AG04450 (cell line): ENCODE measurements around the gene PHOX2A. TPM values are rescaled to one million over a fixed set of nuclear protein-coding genes. Genes with fewer than 3 reads are reported as not detected.

Experiments used
- CTCF ChIA-PET: fragments of 300-600, 350-600 bp; formaldehyde crosslinking; extraction: SDS; loops from one replicate; lab custom pipeline; 2022; ENCODE audit warnings: antibody characterized with exemption, inconsistent platforms; lab: Charles Lee
- POLR2A ChIA-PET: fragments of 350-600 bp; formaldehyde crosslinking; extraction: SDS; loops from one replicate; lab custom pipeline; 2021; ENCODE audit warnings: antibody characterized with exemption, inconsistent platforms; lab: Yijun Ruan, JAX
- DNase-seq: peaks from one replicate; pipeline ENCODE4 v3.0.0-alpha.2; 2011; ENCODE audit warnings: low read depth, low spot score
- H3K27ac ChIP-seq: one replicate; pipeline ENCODE4 v1.5.1; 2012; ENCODE audit warnings: low read depth, low read length, control low read depth
- H3K27me3 ChIP-seq: one replicate; pipeline ENCODE4 v1.6.0; 2012; ENCODE audit warnings: low read length; ENCODE audit not compliant: control insufficient read depth, insufficient read depth
- H3K4me3 ChIP-seq: 2 replicates; pipeline ENCODE4 v1.5.1; 2011; ENCODE audit warnings: mild to moderate bottlenecking, low read depth, low read length, control low read depth
- H3K9me3 ChIP-seq: 2 replicates; pipeline ENCODE4 v1.5.1; 2012; ENCODE audit warnings: low read length; ENCODE audit not compliant: control insufficient read depth, insufficient read depth
- polyA plus RNA-seq: library from polyadenylated mRNA; depleted of rRNA; stranded (reverse); fragments of >200 nt; gene quantifications from 2 replicates; pipeline ENCODE4 v1.2.3, GENCODE V29; 2011
- TF ChIP-seq, protein P1 (sequence below): IDR thresholded peaks from 2 replicates; pipeline ENCODE4 v1.5.1; 2011; ENCODE audit warnings: low read depth, low read length, control low read depth, inconsistent platforms

The PHOX2A gene
- polyA plus RNA-seq, 1 experiment, result not detected

DNA sequence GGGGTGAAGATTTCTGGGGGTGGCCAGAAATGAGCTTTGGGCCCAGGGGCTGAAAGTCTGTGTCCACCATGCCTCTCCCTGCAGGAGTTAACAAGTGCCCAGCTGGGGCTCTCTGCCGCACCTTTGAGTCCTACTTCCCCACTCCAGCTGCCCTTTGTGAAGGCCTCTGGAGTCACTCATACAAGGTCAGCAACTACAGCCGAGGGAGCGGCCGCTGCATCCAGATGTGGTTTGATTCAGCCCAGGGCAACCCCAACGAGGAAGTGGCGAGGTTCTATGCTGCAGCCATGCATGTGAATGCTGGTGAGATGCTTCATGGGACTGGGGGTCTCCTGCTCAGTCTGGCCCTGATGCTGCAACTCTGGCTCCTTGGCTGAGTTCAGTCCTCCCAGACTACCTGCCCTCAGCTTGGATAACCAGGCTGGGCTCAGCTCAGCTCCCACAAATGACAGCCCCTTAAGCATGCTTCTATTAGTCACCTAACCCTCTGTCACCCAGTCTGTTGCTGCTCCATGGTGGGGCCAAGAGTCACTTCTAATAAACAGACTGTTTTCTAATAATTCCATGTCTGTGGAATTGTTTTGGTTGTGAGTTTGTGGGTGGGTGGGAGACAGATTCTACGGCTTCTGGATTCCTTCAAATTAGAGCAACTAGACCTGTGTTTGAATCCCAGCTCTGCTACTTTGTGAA is 22.4 kb downstream of the PHOX2A start:
- Histone ChIP-seq H3K27ac (no peak overlapping the region), H3K9me3 (no peaks in the 10 kb centered on the region), H3K4me3 (no peak overlapping the region), H3K27me3 (peaks cover 18% of the 10 kb centered on the region)
- CTCF ChIA-PET, result interaction anchor here (0.7 kb wide), 1 partner anchor 38 kb away, joined by 5 read pairs; no protein-coding TSS in a partner anchor
- POLR2A ChIA-PET, result no interaction called here
- DNase-seq, result no peak
- TF ChIP-seq, protein P1, sequence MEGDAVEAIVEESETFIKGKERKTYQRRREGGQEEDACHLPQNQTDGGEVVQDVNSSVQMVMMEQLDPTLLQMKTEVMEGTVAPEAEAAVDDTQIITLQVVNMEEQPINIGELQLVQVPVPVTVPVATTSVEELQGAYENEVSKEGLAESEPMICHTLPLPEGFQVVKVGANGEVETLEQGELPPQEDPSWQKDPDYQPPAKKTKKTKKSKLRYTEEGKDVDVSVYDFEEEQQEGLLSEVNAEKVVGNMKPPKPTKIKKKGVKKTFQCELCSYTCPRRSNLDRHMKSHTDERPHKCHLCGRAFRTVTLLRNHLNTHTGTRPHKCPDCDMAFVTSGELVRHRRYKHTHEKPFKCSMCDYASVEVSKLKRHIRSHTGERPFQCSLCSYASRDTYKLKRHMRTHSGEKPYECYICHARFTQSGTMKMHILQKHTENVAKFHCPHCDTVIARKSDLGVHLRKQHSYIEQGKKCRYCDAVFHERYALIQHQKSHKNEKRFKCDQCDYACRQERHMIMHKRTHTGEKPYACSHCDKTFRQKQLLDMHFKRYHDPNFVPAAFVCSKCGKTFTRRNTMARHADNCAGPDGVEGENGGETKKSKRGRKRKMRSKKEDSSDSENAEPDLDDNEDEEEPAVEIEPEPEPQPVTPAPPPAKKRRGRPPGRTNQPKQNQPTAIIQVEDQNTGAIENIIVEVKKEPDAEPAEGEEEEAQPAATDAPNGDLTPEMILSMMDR, result no peak

DNA sequence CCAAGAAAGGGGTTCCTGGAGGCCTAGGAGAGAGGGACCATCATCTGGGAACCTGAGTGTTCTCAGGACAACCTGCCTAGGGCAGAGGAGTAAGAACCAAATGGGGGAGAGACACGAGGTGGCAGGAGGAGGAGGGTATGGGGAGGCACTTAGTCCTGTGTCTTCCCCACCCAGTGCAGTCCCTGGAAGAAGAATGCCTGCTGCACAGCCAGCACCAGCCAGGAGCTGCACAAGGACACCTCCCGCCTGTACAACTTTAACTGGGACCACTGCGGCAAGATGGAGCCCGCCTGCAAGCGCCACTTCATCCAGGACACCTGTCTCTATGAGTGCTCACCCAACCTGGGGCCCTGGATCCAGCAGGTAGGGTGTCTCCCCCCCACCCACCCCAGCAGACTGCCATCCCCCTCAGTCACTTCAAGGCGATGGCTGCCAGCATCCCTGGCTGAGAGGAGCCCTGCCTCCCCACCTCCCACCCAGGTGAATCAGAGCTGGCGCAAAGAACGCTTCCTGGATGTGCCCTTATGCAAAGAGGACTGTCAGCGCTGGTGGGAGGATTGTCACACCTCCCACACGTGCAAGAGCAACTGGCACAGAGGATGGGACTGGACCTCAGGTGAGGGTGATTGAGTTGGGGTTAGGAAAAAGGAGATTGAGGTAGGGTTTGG is 23.1 kb downstream of the PHOX2A start:
- POLR2A ChIA-PET, result no interaction called here
- CTCF ChIA-PET, result no interaction called here
- Histone ChIP-seq H3K4me3 (no peak overlapping the region), H3K9me3 (no peaks in the 10 kb centered on the region), H3K27ac (no peak overlapping the region), H3K27me3 (peaks cover 23% of the 10 kb centered on the region)
- no peak for DNase-seq
- TF ChIP-seq, protein P1, result no peak

DNA sequence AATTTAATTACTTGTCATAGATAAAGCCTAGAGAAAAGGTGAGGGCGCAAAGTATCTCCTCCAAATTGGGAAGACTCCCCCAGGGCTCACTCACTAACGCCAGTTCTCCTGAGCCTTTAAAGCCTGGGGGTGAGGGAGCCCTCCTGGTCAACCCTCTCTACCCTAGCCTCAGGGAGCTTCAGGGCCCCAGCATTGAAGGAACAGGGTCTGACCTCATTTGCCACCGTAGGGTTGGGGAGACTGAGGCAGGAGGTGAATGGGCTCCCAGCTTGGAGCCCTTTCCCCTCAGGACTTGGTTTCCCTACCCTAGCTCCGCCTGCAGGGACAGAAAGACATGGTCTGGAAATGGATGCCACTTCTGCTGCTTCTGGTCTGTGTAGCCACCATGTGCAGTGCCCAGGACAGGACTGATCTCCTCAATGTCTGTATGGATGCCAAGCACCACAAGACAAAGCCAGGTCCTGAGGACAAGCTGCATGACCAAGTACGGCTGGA is 25.7 kb downstream of the PHOX2A start:
- POLR2A ChIA-PET, result no interaction called here
- Histone ChIP-seq H3K9me3 (no peaks in the 10 kb centered on the region), H3K27ac (no peak overlapping the region), H3K27me3 (peaks cover 27% of the 10 kb centered on the region), H3K4me3 (no peak overlapping the region)
- CTCF ChIA-PET, result interaction anchor here (2.8 kb wide), 1 partner anchor 35 kb away, joined by 9 read pairs; no protein-coding TSS in a partner anchor
- DNase-seq, result no peak
- TF ChIP-seq, protein P1, result no peak

DNA sequence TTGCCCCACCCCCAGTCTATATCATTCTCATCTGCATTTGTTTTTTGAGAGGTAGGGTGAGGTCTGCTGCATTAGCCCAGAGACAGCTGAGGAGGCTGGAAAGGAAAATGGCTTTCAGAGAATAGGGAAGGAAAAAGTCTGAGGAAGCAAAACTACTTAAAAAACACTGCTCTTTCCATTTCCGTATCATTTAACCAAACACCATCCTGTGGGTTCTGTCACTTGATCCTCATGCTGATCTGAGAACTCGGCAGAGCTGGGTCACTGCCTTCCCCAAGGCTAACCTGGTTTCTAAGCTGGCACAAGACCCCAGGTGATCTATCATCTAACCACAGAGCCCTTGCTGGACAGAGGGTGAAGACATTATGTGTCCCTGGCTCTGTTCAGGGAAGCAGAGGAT is 26.1 kb downstream of the PHOX2A start:
- ChIA-PET POLR2A (no interaction called here), CTCF (interaction anchor here (2.8 kb wide), 1 partner anchor 35 kb away, joined by 9 read pairs; no protein-coding TSS in a partner anchor)
- H3K27me3 ChIP-seq, result peaks cover 27% of the 10 kb centered on the region
- no peak overlapping the region for H3K27ac ChIP-seq
- TF ChIP-seq, protein P1, result no peak
- no peak for DNase-seq
- H3K9me3 ChIP-seq, result no peaks in the 10 kb centered on the region
- H3K4me3 ChIP-seq, result no peak overlapping the region

DNA sequence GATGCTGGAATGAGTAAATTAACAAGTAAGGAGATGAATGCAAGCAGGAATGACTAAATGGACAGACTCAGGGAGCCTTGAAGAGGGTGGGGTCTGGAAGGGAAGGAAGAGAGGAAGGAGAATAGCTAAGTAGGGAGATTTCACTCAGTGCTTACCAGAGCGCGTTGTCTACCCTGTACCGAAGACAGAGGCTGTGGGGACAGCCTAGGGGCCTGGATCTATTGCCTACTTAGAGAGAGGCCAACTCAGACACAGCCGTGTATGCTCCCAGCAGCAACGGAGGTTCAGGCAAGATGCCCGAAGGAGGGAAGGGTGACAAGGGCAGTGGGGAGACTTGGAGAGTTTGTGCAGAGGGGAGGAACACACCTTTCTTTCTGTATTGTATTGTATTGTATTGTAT is 27.3 kb downstream of the PHOX2A start, which contains the start of gene FOLR2:
Gene FOLR2, plus strand, starts transcription at position 157 of the 400 bp plus-strand sequence. CDS start 1,791 bp downstream, outside the sequence.
- TF ChIP-seq, protein P1, result no peak
- Histone ChIP-seq H3K27me3 (peaks cover 30% of the 10 kb centered on the region), H3K4me3 (no peak within 1 kb of the TSS), H3K9me3 (no peaks in the 10 kb centered on the region), H3K27ac (no peak within 1 kb of the TSS)
- DNase-seq, result no peak
- ChIA-PET POLR2A (no interaction called here), CTCF (interaction anchor here (2.8 kb wide), 1 partner anchor 33 kb away, joined by 9 read pairs; no protein-coding TSS in a partner anchor)
